Spleen (tissue), 7 donors: ENCODE results near the gene CBR1.

Experiments
- CTCF ChIP-seq, 11 experiments: fragments of 200-600 bp in 7 of 11; fragments of 450-650 bp in 4 of 11; sonication (generic) in 4 of 11; IDR thresholded peaks in 8 of 11; conservative IDR thresholded peaks in 3 of 11; 1 replicate in 7 of 11; 2 replicates in 4 of 11; pipeline versions ENCODE4 v1.4.0 to v1.8.0; 2016 to 2021; ENCODE audit warnings: antibody characterized with exemption in 11 of 11, inconsistent platforms in 4 of 11, mild to moderate bottlenecking in 1 of 11
- POLR2A ChIP-seq, 3 donors: fragments of 450-650 bp; IDR thresholded peaks; one replicate each; pipeline ENCODE4 v1.5.1; 2017; ENCODE audit warnings: antibody characterized with exemption in 3 of 3, mild to moderate bottlenecking in 1 of 3
- donor health status: DM: no; HTN: no; CAD: no; lungs with moderate emphysema.
- donor health status: DM: no; HTN: no; CAD: no.
- donor health status: DM: no; HTN: no; CAD: no.

GRCh38 chr21:36105327-36105842 lies 35.6 kb downstream of the CBR1 start:
- TF ChIP-seq CTCF (IDR thresholded peaks at IDR 0.05 in 8 of 11, conservative IDR thresholded peaks at IDR 0.05 in 3 of 11) = no peak
- TF ChIP-seq POLR2A (IDR thresholded peaks at IDR 0.05) = no peak
